Peyer's patch (tissue), 4 donors: Measurements from ENCODE around the gene LMF1.

ENCODE experiments used
- CTCF ChIP-seq, 6 experiments: fragments of 450-650 bp in 4 of 6; fragments of 200-600 bp in 2 of 6; sonication (generic) in 1 of 6; IDR thresholded peaks; one replicate each; pipeline ENCODE4 v1.5.1; 2017 to 2019; ENCODE audit warnings: antibody characterized with exemption in 6 of 6, mild to moderate bottlenecking in 3 of 6, moderate library complexity in 1 of 6
- POLR2A ChIP-seq, 2 donors: fragments of 450-650 bp; IDR thresholded peaks; one replicate each; pipeline ENCODE4 v1.5.1; 2017; ENCODE audit warnings: antibody characterized with exemption in 2 of 2, mild to moderate bottlenecking in 2 of 2, moderate library complexity in 2 of 2

- TF ChIP-seq CTCF (IDR thresholded peaks at IDR 0.05) (no peak), POLR2A (IDR thresholded peaks at IDR 0.05) (no peak)
Measured at GRCh38 chr16:847681-848445, 122.9 kb downstream of the LMF1 start.
